T-helper 2 cell (primary cell): ENCODE results near the gene ECHS1.
A peak's percentile ranks its signal among the peaks of the same experiment; 100 is the strongest.

Experiments
- DNase-seq, 5 experiments: peaks; one replicate each; pipeline versions ENCODE4 v3.0.0 to v3.0.0-alpha.2; 2012 to 2022

Gene ECHS1

GRCh38 chr10:133358162-133358924, 14.8 kb downstream of the ECHS1 start:
- DNase-seq = no peak

- DNase-seq = peak; percentile 52 to 72 (median 62)
These were observed 15.6 kb downstream of the ECHS1 start, which contains the start of gene FUOM for GRCh38 chr10:133357285-133358161. Gene FUOM, minus strand, starts transcription at chr10:133358019. Its CDS starts 12 bp downstream, at chr10:133358007.

- DNase-seq = no peak
These were observed 16.4 kb downstream of the ECHS1 start for GRCh38 chr10:133356549-133357284.

GRCh38 chr10:133355991-133356390, 17.2 kb downstream of the ECHS1 start:
- no peak for DNase-seq

GRCh38 chr10:133355266-133355665, 17.9 kb downstream of the ECHS1 start:
- no peak for DNase-seq

- DNase-seq = no peak
These were observed 18.4 kb downstream of the ECHS1 start for GRCh38 chr10:133354672-133355240.

- no peak for DNase-seq
These were observed 19.1 kb downstream of the ECHS1 start for GRCh38 chr10:133353988-133354605.

- no peak for DNase-seq
These were observed 19.8 kb downstream of the ECHS1 start for GRCh38 chr10:133353202-133353959.

GRCh38 chr10:133351408-133352318, 21.5 kb downstream of the ECHS1 start:
- DNase-seq = no peak

- no peak for DNase-seq
These were observed 22.2 kb downstream of the ECHS1 start for GRCh38 chr10:133350950-133351329.

- no peak for DNase-seq
These were observed 22.7 kb downstream of the ECHS1 start for GRCh38 chr10:133350283-133350949.

GRCh38 chr10:133349577-133350011, 23.6 kb downstream of the ECHS1 start:
- no peak for DNase-seq

- no peak for DNase-seq
These were observed 24.0 kb downstream of the ECHS1 start for GRCh38 chr10:133349160-133349568.

- no peak for DNase-seq
These were observed 25.2 kb downstream of the ECHS1 start for GRCh38 chr10:133347710-133348517.

- DNase-seq = no peak
These were observed 26.7 kb downstream of the ECHS1 start for GRCh38 chr10:133346413-133346812.

- no peak for DNase-seq
These were observed 28.9 kb downstream of the ECHS1 start for GRCh38 chr10:133344236-133344635.

- no peak for DNase-seq
These were observed 29.6 kb downstream of the ECHS1 start for GRCh38 chr10:133343558-133343957.

GRCh38 chr10:133342942-133343341, 30.2 kb downstream of the ECHS1 start:
- no peak for DNase-seq

GRCh38 chr10:133341983-133342382, 31.2 kb downstream of the ECHS1 start:
- DNase-seq = no peak
